Measurements from ENCODE around the gene FCN3.
A peak's percentile ranks its signal among the peaks of the same experiment; 100 is the strongest.

- TF ChIP-seq CTCF (IDR thresholded peaks at IDR 0.05) (no peak), POLR2A (IDR thresholded peaks at IDR 0.05) (peak in 2 of 4 donors; percentile 60 to 68)
Measured at GRCh38 chr1:27341525-27342252, 32.9 kb downstream of the FCN3 start, which contains the start of gene SYTL1.
